ENCODE results near the gene MAST3. TPM values are rescaled to one million over a fixed set of nuclear protein-coding genes. Genes with fewer than 3 reads are reported as not detected.
A peak's percentile ranks its signal among the peaks of the same experiment; 100 is the strongest.

The MAST3 gene
- total RNA-seq, 1 experiment from 2014 or later, result 10.4 TPM

DNA sequence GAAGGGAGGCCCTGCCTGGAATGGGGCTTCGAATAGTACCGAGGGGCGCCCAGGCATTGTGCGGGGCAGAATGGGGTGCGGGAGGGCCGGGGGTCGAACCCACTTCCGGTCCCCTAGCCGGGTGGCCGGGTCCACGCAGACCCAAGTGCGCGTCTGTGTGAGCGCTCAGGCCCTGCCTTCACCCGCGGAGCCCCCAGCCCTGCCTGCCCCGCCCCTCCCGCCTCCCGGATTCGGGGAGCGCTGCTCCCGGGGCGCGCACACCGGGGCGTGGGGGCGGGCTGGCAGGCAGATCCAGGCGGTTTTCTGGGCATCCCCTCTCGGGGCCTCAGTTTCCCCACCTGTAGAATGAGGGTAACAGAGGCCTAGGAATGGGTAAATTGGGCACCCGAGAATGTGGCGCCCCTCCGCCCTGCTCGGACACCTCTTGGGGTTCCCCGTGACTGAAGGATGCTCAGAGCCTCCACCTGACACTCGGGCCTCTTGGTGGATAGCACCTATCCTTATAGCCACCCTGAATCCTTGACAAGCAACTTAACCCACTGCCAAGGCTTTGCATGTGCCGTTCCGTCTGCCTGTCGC is 56.1 kb downstream of the MAST3 start:
- no peaks in the 10 kb centered on the region for H3K27me3 ChIP-seq (ENCODE audit: insufficient read depth, low read length)
- H3T11ph ChIP-seq (ENCODE audit: low read length), result no peak overlapping the region
- H3K18ac ChIP-seq (ENCODE audit: insufficient read length, low read depth, low read length), result peak overlapping the region; percentile 46
- no peak overlapping the region for H2BK15ac ChIP-seq (ENCODE audit: low read depth, low read length)
- no peak overlapping the region for H3K4ac ChIP-seq (ENCODE audit: low read depth, low read length)
- no peak overlapping the region for H3K56ac ChIP-seq (ENCODE audit: insufficient read length, low read depth, low read length)
- no peak overlapping the region for H4K5ac ChIP-seq (ENCODE audit: insufficient read length, low read depth, low read length)
- no peaks in the 10 kb centered on the region for H3K79me2 ChIP-seq (ENCODE audit: insufficient read depth, low read length)
- H3K23me2 ChIP-seq (ENCODE audit: insufficient read length, low read depth, low read length, poor library complexity, severe bottlenecking), result peaks cover 8% of the 10 kb centered on the region
- peaks cover 4% of the 10 kb centered on the region for H4K20me1 ChIP-seq (ENCODE audit: control insufficient read depth, insufficient read depth, insufficient read length)
- H4K8ac ChIP-seq (replicated peaks; ENCODE audit: insufficient read length, low read depth, low read length), result no peak overlapping the region
- Mint-ChIP-seq H3K4me1 (peaks cover 15 to 32% of the 10 kb centered on the region in 2 experiments), H3K9me3 (no peaks in the 10 kb centered on the region), H3K27me3 (ENCODE audit: low read depth) (no peaks in the 10 kb centered on the region; the same call in 1 of the 2 replicates), H3K36me3 (ENCODE audit: insufficient read depth in 1 of 3, low read depth in 3 of 3) (peaks cover 6 to 10% (median 9%) of the 10 kb centered on the region in 3 experiments; a peak in 5 of 7 replicates), H3K4me3 (peak overlapping the region; percentile 75 to 84), H3K27ac (peak overlapping the region; percentile 81 to 97 (median 84); a peak in 4 of 7 replicates)
- peak overlapping the region; percentile 53 for H3K4me2 ChIP-seq (ENCODE audit: insufficient read depth, insufficient read length, low read length)
- H2BK20ac ChIP-seq (ENCODE audit: low read depth, low read length, poor library complexity, severe bottlenecking), result no peak overlapping the region
- H3K4me1 ChIP-seq (ENCODE audit: insufficient read depth, low read length), result no peaks in the 10 kb centered on the region
- no peak for DNase-seq
- no peak overlapping the region for H2BK5ac ChIP-seq (ENCODE audit: insufficient read length, low read length)
- H3K9ac ChIP-seq (ENCODE audit: extremely low read depth, insufficient read length, low read length), result peak overlapping the region; percentile 75
- H2AK5ac ChIP-seq (ENCODE audit: insufficient read length, low read length), result no peak overlapping the region
- TF ChIP-seq CTCF (conservative IDR thresholded peaks at IDR 0.05), result no peak
- H3K27ac ChIP-seq (ENCODE audit: insufficient read length, low read depth, low read length), result no peak overlapping the region
- H3K9me3 ChIP-seq (ENCODE audit: control insufficient read depth, low read depth, low read length), result no peaks in the 10 kb centered on the region
- no peak overlapping the region for H3K23ac ChIP-seq (ENCODE audit: insufficient read length, low read depth, low read length)
- no peak overlapping the region for H2BK120ac ChIP-seq (ENCODE audit: low read depth, low read length, poor library complexity, severe bottlenecking)
- no peak overlapping the region for H2BK12ac ChIP-seq (ENCODE audit: insufficient read length, low read depth, low read length)
- H4K91ac ChIP-seq (ENCODE audit: insufficient read length, low read depth, low read length), result no peak overlapping the region
- peak overlapping the region; percentile 27 for H3K14ac ChIP-seq (ENCODE audit: insufficient read depth, low read length)
- WGBS (ENCODE audit: extremely low coverage, insufficient read length, low lambda C conversion rate), result no CpG with 5 or more reads among the region's 38 CpGs
- H2AFZ ChIP-seq (ENCODE audit: low read length), result no peak overlapping the region
- no peaks in the 10 kb centered on the region for H3K79me1 ChIP-seq (ENCODE audit: insufficient read depth, low read depth, low read length, poor library complexity, severe bottlenecking)

Measured in H9 (cell line).